ENCODE measurements around the gene PATL2.
"Not testable (repeated sequence)": the region's sequence is repeated elsewhere in the genome, so short reads cannot be mapped to it uniquely, and the experiment has no call there.

DNA sequence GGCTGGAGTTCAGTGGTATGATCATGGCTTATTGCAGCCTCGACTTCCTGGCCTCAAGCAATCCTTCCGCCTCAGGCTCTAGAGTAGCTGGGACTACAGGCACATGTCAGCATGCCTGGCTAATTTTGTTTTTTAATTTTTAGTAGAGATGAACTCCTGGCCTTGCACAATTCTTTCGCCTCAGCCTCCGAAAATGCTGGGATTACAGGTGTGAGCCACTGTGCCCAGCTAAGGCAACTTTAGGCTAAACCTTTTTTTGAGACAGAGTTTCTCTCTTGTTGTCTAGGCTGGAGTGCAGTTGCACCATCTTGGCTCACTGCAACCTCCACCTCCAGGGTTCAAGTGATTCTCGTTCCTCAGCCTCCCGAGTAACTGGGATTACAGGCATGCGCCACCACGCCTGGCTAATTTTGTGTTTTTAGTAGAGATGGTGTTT, 8.9 kb upstream of the PATL2 start:
- TF ChIP-seq, protein P1, sequence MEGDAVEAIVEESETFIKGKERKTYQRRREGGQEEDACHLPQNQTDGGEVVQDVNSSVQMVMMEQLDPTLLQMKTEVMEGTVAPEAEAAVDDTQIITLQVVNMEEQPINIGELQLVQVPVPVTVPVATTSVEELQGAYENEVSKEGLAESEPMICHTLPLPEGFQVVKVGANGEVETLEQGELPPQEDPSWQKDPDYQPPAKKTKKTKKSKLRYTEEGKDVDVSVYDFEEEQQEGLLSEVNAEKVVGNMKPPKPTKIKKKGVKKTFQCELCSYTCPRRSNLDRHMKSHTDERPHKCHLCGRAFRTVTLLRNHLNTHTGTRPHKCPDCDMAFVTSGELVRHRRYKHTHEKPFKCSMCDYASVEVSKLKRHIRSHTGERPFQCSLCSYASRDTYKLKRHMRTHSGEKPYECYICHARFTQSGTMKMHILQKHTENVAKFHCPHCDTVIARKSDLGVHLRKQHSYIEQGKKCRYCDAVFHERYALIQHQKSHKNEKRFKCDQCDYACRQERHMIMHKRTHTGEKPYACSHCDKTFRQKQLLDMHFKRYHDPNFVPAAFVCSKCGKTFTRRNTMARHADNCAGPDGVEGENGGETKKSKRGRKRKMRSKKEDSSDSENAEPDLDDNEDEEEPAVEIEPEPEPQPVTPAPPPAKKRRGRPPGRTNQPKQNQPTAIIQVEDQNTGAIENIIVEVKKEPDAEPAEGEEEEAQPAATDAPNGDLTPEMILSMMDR (conservative IDR thresholded peaks at IDR 0.05) = not testable (repeated sequence)
- TF ChIP-seq ZFX (IDR thresholded peaks at IDR 0.05) = not testable (repeated sequence)
